GM23338 (cell line): ENCODE data around the gene TMEM178B. TPM values are rescaled to one million over a fixed set of nuclear protein-coding genes. Genes with fewer than 3 reads are reported as not detected.

Experiments
- ATAC-seq: fragments of 200-7000 bp; cut with Tn5 transposase; 3 replicates; pipeline ENCODE4 v1.9.1; 2020
- DNase-seq: peaks from one replicate; pipeline ENCODE4 v3.0.0-alpha.2; 2015; ENCODE audit warnings: low spot score
- H2AFZ ChIP-seq: fragments of 200-600 bp; sonication (generic); 2 replicates; pipeline ENCODE4 v1.8.0; 2016; ENCODE audit warnings: antibody characterized with exemption, mild to moderate bottlenecking, moderate library complexity
- H3F3A ChIP-seq: fragments of 200-600 bp; sonication (generic); replicated peaks from 2 replicates; pipeline ENCODE4 v1.8.0; 2017; ENCODE audit warnings: antibody characterized with exemption, mixed run types, low read depth
- H3K27ac ChIP-seq: fragments of 200-600 bp; sonication (generic); 2 replicates; pipeline ENCODE4 v1.6.1; 2016; ENCODE audit warnings: low read depth
- H3K27me3 ChIP-seq: fragments of 200-600 bp; sonication (generic); 2 replicates; pipeline ENCODE4 v1.8.0; 2016; ENCODE audit warnings: mild to moderate bottlenecking, mixed run types, moderate library complexity; ENCODE audit not compliant: insufficient read depth
- H3K36me3 ChIP-seq: fragments of 200-600 bp; sonication (generic); 2 replicates; pipeline ENCODE4 v1.8.0; 2016; ENCODE audit warnings: mild to moderate bottlenecking; ENCODE audit not compliant: insufficient read depth
- H3K4me1 ChIP-seq: fragments of 200-600 bp; sonication (generic); 2 replicates; pipeline ENCODE4 v1.8.0; 2016; ENCODE audit warnings: mild to moderate bottlenecking, moderate library complexity; ENCODE audit not compliant: insufficient read depth
- H3K4me2 ChIP-seq: fragments of 200-600 bp; sonication (generic); 2 replicates; pipeline ENCODE4 v1.7.1; 2017; ENCODE audit warnings: mixed run types
- H3K4me3 ChIP-seq: fragments of 200-600 bp; sonication (generic); 2 replicates; pipeline ENCODE4 v1.6.1; 2016; ENCODE audit warnings: mixed run types
- H3K79me2 ChIP-seq: fragments of 200-600 bp; sonication (generic); replicated peaks from 2 replicates; pipeline ENCODE4 v1.8.0; 2017; ENCODE audit warnings: mild to moderate bottlenecking; ENCODE audit not compliant: insufficient read depth
- H3K9me2 ChIP-seq: fragments of 200-600 bp; sonication (generic); 2 replicates; pipeline ENCODE4 v1.8.0; 2017; ENCODE audit not compliant: insufficient read depth
- H4K20me1 ChIP-seq: fragments of 200-600 bp; sonication (generic); replicated peaks from 2 replicates; pipeline ENCODE4 v1.8.0; 2017; ENCODE audit warnings: mild to moderate bottlenecking; ENCODE audit not compliant: insufficient read depth
- H3K27ac Mint-ChIP-seq: 2 replicates; pipeline ENCODE4 v1.8.0; 2020; ENCODE audit warnings: inconsistent platforms, mild to moderate bottlenecking, moderate library complexity, mixed read lengths
- H3K27me3 Mint-ChIP-seq: 3 replicates; pipeline ENCODE4 v1.8.0; 2022; ENCODE audit warnings: low read depth, mild to moderate bottlenecking, moderate library complexity, mixed read lengths, inconsistent platforms; ENCODE audit not compliant: insufficient read depth, poor library complexity
- H3K36me3 Mint-ChIP-seq: 3 replicates; pipeline ENCODE4 v1.8.0; 2021; ENCODE audit warnings: low read depth, mild to moderate bottlenecking, inconsistent platforms, moderate library complexity, mixed read lengths
- H3K4me1 Mint-ChIP-seq: 3 replicates; pipeline ENCODE4 v1.8.0; 2020; ENCODE audit warnings: mild to moderate bottlenecking, inconsistent platforms, mixed read lengths
- H3K4me3 Mint-ChIP-seq: 3 replicates; pipeline ENCODE4 v1.8.0; 2021; ENCODE audit warnings: moderate library complexity, mild to moderate bottlenecking, inconsistent platforms, mixed read lengths
- H3K9me3 Mint-ChIP-seq: 3 replicates; pipeline ENCODE4 v1.8.0; 2020; ENCODE audit warnings: moderate library complexity, mild to moderate bottlenecking, inconsistent platforms, mixed read lengths
- CREB1 ChIP-seq: fragments of 250-450 bp; sonication (Bioruptor Pico); IDR thresholded peaks from 2 replicates; pipeline ENCODE4 v1.5.0; 2020; ENCODE audit warnings: low read depth, mild to moderate bottlenecking, moderate library complexity
- CTCF ChIP-seq, 2 experiments: fragments of 200-600 bp in 1 of 2; sonication (generic) in 1 of 2; conservative IDR thresholded peaks; 2 replicates each; pipeline versions ENCODE4 v1.5.1 to v1.6.1; 2016 to 2017; ENCODE audit warnings: antibody characterized with exemption in 2 of 2, low read depth in 2 of 2, mild to moderate bottlenecking in 2 of 2, moderate library complexity in 1 of 2
- ETS1 ChIP-seq: IDR thresholded peaks from 2 replicates; pipeline ENCODE4 v1.6.1; 2016; ENCODE audit warnings: antibody characterized with exemption
- EZH2 ChIP-seq: fragments of 200-600 bp; sonication (generic); IDR thresholded peaks from one replicate; pipeline ENCODE4 v1.8.0; 2017; ENCODE audit warnings: antibody characterized with exemption, mild to moderate bottlenecking, low read depth; ENCODE audit not compliant: unreplicated experiment
- EZH2phosphoT487 ChIP-seq: fragments of 200-600 bp; sonication (generic); IDR thresholded peaks from one replicate; pipeline ENCODE4 v1.8.1; 2018; ENCODE audit warnings: antibody characterized with exemption; ENCODE audit not compliant: unreplicated experiment
- JUNB ChIP-seq: IDR thresholded peaks from one replicate; pipeline ENCODE4 v1.6.1; 2016; ENCODE audit warnings: antibody characterized with exemption; ENCODE audit not compliant: unreplicated experiment
- NANOG ChIP-seq: IDR thresholded peaks from 2 replicates; pipeline ENCODE4 v1.6.1; 2016; ENCODE audit warnings: antibody characterized with exemption, borderline replicate concordance
- POLR2AphosphoS5 ChIP-seq: IDR thresholded peaks from 2 replicates; pipeline ENCODE4 v1.6.1; 2016; ENCODE audit warnings: antibody characterized with exemption, low read depth
- REST ChIP-seq: IDR thresholded peaks from one replicate; pipeline ENCODE4 v1.6.1; 2018; ENCODE audit warnings: antibody characterized with exemption; ENCODE audit not compliant: unreplicated experiment
- STAT1 ChIP-seq: IDR thresholded peaks from one replicate; pipeline ENCODE4 v1.6.1; 2016; ENCODE audit warnings: antibody characterized with exemption; ENCODE audit not compliant: unreplicated experiment
- ZNF114 ChIP-seq: fragments of 250-450 bp; sonication (Bioruptor Pico); IDR thresholded peaks from 2 replicates; pipeline ENCODE4 v1.5.0; 2020; ENCODE audit warnings: mild to moderate bottlenecking, moderate library complexity
- ZNF331 ChIP-seq: fragments of 250-450 bp; sonication (Bioruptor Pico); IDR thresholded peaks from 2 replicates; pipeline ENCODE4 v1.5.0; 2020; ENCODE audit warnings: low read depth, mild to moderate bottlenecking, moderate library complexity
- ZNF462 ChIP-seq: fragments of 250-450 bp; sonication (Bioruptor Pico); IDR thresholded peaks from 2 replicates; pipeline ENCODE4 v1.5.0; 2020; ENCODE audit warnings: mild to moderate bottlenecking, moderate library complexity
- polyA plus RNA-seq: library from polyadenylated mRNA; unstranded; fragments of >200 nt; fragmentation: Nextera tagmentation; extraction: Ambion mirVana; gene quantifications from 2 replicates; pipeline ENCODE4 v1.2.1, GENCODE V29; 2016
- total RNA-seq: library from RNA; depleted of rRNA; stranded (reverse); fragments of >200 nt; shearing (Covaris generic); gene quantifications from 2 replicates; pipeline ENCODE4 v1.2.3, GENCODE V29; 2014

TMEM178B gene
- total and polyA plus RNA-seq, 2 experiments from 2014 or later, result 4.9 to 15.6 TPM

DNA sequence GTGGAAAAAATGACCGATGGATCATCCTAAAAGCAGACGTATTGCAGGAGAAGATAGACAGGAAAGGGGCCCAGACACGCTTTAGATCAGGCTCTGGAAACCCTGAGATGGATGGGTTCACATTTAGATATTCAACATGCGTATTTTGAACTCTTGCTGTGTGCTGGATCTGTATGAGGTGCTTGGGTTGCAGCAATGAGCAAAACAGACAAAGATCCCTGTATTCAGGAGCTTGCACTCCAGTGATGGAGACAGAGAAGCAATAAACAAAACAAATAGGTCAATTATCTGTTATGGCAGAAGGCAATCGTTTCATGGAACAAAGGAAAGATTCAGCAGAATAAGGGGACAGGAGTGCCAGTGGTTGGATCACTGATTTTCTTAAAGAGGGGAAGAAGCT lies 275.5 kb downstream of the TMEM178B start:
- Histone ChIP-seq H3F3A (no peaks in the 10 kb centered on the region), H3K4me3 (no peak overlapping the region), H3K27me3 (no peaks in the 10 kb centered on the region), H3K27ac (no peak overlapping the region), H2AFZ (no peak overlapping the region), H3K79me2 (no peaks in the 10 kb centered on the region), H3K9me2 (no peaks in the 10 kb centered on the region; the same call in 1 of the 2 replicates), H3K4me1 (0 out of 2 replicates have a peak, but pooled peaks cover 4% of the 10 kb centered on the region), H3K36me3 (no peaks in the 10 kb centered on the region; the same call in 1 of the 2 replicates), H3K4me2 (no peak overlapping the region), H4K20me1 (peaks cover 5% of the 10 kb centered on the region; the same call in 1 of the 2 replicates)
- no peak for ATAC-seq
- no peak for TF ChIP-seq JUNB
- no peak for TF ChIP-seq NANOG
- TF ChIP-seq ZNF331 (CRISPR knock-in tag), result no peak
- no peak for TF ChIP-seq REST
- TF ChIP-seq CREB1, result no peak
- no peak for TF ChIP-seq CTCF (conservative IDR thresholded peaks at IDR 0.05; ENCODE audit: low read depth in 2 of 2)
- TF ChIP-seq STAT1, result no peak
- no peak for TF ChIP-seq EZH2
- TF ChIP-seq EZH2phosphoT487, result no peak
- no peak for TF ChIP-seq ETS1
- TF ChIP-seq ZNF462 (CRISPR knock-in tag), result no peak
- TF ChIP-seq POLR2AphosphoS5, result no peak
- no peak for TF ChIP-seq ZNF114
- H3K27ac Mint-ChIP-seq, result no peak overlapping the region
- no peak overlapping the region for H3K4me3 Mint-ChIP-seq
- no peak for DNase-seq
- H3K36me3 Mint-ChIP-seq, result no peaks in the 10 kb centered on the region
- H3K4me1 Mint-ChIP-seq, result peaks cover 4% of the 10 kb centered on the region
- peaks cover 1% of the 10 kb centered on the region for H3K27me3 Mint-ChIP-seq
- no peaks in the 10 kb centered on the region for H3K9me3 Mint-ChIP-seq
